ENCODE results near the gene FAM20A. TPM values are rescaled to one million over a fixed set of nuclear protein-coding genes. Genes with fewer than 3 reads are reported as not detected.

The FAM20A gene
- polyA plus RNA-seq, 1 donor from 2014 or later = not detected

DNA sequence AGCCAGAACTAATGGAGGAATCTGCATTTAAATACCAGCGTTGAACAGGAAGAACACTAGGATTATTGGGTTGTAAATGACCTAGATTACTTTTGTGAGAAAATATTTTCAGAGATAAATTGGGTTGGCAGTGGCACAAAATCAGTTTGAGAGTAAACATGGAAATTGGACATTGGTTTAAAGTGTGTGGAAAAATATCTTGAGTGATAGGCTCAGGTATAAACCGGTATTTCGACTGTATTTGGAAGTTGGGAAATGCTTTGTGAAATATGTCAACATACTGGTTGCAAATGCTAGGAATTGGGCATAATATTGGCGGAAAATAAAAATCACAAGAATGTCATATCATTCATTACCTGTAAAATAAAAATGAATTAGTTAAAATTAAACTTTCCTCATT is 73.9 kb downstream of the FAM20A start:
- Histone ChIP-seq H3K4me3 (ENCODE audit: low read length) (no peak overlapping the region), H3K9me3 (ENCODE audit: low read length) (no peaks in the 10 kb centered on the region), H3K9me2 (ENCODE audit: insufficient read depth, low read length) (no peaks in the 10 kb centered on the region), H3K27ac (ENCODE audit: low read length) (no peak overlapping the region), H3K4me2 (ENCODE audit: low read length) (no peak overlapping the region), H4K20me1 (ENCODE audit: insufficient read depth) (no peaks in the 10 kb centered on the region), H3F3A (ENCODE audit: insufficient read depth, low read length, poor library complexity, severe bottlenecking) (no peaks in the 10 kb centered on the region), H3K36me3 (ENCODE audit: insufficient read depth, low read length) (peaks cover 30% of the 10 kb centered on the region), H2AFZ (ENCODE audit: low read depth, low read length) (no peak overlapping the region), H3K79me2 (replicated peaks; ENCODE audit: insufficient read depth, low read length) (peaks cover 4% of the 10 kb centered on the region), H3K27me3 (ENCODE audit: insufficient read depth, low read depth, low read length) (no peaks in the 10 kb centered on the region), H3K9ac (ENCODE audit: low read length) (no peak overlapping the region)
- TF ChIP-seq RAD21 (conservative IDR thresholded peaks at IDR 0.05) (no peak), SMC3 (conservative IDR thresholded peaks at IDR 0.05; ENCODE audit: poor library complexity) (no peak), MXI1 (conservative IDR thresholded peaks at IDR 0.05; ENCODE audit: poor library complexity, severe bottlenecking) (no peak), EZH2 (IDR thresholded peaks at IDR 0.05; ENCODE audit: borderline replicate concordance, insufficient read depth, low read length, poor library complexity, severe bottlenecking) (no peak)
- TF ChIP-seq, protein P1, sequence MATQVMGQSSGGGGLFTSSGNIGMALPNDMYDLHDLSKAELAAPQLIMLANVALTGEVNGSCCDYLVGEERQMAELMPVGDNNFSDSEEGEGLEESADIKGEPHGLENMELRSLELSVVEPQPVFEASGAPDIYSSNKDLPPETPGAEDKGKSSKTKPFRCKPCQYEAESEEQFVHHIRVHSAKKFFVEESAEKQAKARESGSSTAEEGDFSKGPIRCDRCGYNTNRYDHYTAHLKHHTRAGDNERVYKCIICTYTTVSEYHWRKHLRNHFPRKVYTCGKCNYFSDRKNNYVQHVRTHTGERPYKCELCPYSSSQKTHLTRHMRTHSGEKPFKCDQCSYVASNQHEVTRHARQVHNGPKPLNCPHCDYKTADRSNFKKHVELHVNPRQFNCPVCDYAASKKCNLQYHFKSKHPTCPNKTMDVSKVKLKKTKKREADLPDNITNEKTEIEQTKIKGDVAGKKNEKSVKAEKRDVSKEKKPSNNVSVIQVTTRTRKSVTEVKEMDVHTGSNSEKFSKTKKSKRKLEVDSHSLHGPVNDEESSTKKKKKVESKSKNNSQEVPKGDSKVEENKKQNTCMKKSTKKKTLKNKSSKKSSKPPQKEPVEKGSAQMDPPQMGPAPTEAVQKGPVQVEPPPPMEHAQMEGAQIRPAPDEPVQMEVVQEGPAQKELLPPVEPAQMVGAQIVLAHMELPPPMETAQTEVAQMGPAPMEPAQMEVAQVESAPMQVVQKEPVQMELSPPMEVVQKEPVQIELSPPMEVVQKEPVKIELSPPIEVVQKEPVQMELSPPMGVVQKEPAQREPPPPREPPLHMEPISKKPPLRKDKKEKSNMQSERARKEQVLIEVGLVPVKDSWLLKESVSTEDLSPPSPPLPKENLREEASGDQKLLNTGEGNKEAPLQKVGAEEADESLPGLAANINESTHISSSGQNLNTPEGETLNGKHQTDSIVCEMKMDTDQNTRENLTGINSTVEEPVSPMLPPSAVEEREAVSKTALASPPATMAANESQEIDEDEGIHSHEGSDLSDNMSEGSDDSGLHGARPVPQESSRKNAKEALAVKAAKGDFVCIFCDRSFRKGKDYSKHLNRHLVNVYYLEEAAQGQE (IDR thresholded peaks at IDR 0.05; ENCODE audit: borderline replicate concordance) = no peak

DNA sequence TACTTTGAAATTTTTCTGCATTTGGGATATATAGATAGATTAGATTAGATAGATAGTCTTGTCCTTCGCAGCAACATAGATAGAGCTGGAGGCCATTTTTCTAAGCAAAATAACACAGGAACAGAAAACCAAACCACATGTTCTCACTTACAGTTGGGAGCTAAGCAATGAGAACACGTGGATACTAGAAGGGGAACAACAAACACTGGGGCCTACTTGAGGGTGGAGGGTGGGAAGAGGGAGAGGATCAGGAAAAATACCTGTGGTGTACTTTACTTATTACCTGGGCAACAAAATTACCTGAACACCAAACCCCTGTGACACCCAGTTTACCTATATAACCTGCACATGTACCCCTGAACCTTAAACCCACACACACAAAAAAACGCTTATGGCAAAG is 74.6 kb downstream of the FAM20A start:
- Histone ChIP-seq H3F3A (ENCODE audit: insufficient read depth, low read length, poor library complexity, severe bottlenecking) (no peaks in the 10 kb centered on the region), H3K9me3 (ENCODE audit: low read length) (no peaks in the 10 kb centered on the region), H3K4me3 (ENCODE audit: low read length) (no peak overlapping the region), H4K20me1 (ENCODE audit: insufficient read depth) (no peaks in the 10 kb centered on the region), H3K4me2 (ENCODE audit: low read length) (no peak overlapping the region), H3K79me2 (replicated peaks; ENCODE audit: insufficient read depth, low read length) (peaks cover 7% of the 10 kb centered on the region), H3K36me3 (ENCODE audit: insufficient read depth, low read length) (peaks cover 30% of the 10 kb centered on the region), H3K27ac (ENCODE audit: low read length) (no peak overlapping the region), H2AFZ (ENCODE audit: low read depth, low read length) (no peak overlapping the region), H3K27me3 (ENCODE audit: insufficient read depth, low read depth, low read length) (no peaks in the 10 kb centered on the region), H3K9me2 (ENCODE audit: insufficient read depth, low read length) (no peaks in the 10 kb centered on the region), H3K9ac (ENCODE audit: low read length) (no peak overlapping the region)
- TF ChIP-seq POLR2AphosphoS5 (IDR thresholded peaks at IDR 0.05) (no peak), TAF1 (IDR thresholded peaks at IDR 0.05; ENCODE audit: low read depth) (no peak), SMC3 (conservative IDR thresholded peaks at IDR 0.05; ENCODE audit: poor library complexity) (no peak), MXI1 (conservative IDR thresholded peaks at IDR 0.05; ENCODE audit: poor library complexity, severe bottlenecking) (no peak), RAD21 (conservative IDR thresholded peaks at IDR 0.05) (no peak), EZH2 (IDR thresholded peaks at IDR 0.05; ENCODE audit: borderline replicate concordance, insufficient read depth, low read length, poor library complexity, severe bottlenecking) (no peak), EP300 (conservative IDR thresholded peaks at IDR 0.05; ENCODE audit: poor library complexity, severe bottlenecking) (no peak)
- TF ChIP-seq, protein P2, sequence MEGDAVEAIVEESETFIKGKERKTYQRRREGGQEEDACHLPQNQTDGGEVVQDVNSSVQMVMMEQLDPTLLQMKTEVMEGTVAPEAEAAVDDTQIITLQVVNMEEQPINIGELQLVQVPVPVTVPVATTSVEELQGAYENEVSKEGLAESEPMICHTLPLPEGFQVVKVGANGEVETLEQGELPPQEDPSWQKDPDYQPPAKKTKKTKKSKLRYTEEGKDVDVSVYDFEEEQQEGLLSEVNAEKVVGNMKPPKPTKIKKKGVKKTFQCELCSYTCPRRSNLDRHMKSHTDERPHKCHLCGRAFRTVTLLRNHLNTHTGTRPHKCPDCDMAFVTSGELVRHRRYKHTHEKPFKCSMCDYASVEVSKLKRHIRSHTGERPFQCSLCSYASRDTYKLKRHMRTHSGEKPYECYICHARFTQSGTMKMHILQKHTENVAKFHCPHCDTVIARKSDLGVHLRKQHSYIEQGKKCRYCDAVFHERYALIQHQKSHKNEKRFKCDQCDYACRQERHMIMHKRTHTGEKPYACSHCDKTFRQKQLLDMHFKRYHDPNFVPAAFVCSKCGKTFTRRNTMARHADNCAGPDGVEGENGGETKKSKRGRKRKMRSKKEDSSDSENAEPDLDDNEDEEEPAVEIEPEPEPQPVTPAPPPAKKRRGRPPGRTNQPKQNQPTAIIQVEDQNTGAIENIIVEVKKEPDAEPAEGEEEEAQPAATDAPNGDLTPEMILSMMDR (IDR thresholded peaks at IDR 0.05; ENCODE audit: poor library complexity, severe bottlenecking) = no peak
- TF ChIP-seq, protein P1 (IDR thresholded peaks at IDR 0.05; ENCODE audit: borderline replicate concordance) = no peak

Data from neural cell (in vitro differentiated cells).